Cerebellar cortex (tissue), 1 donor: ENCODE results near the gene TDO2.
A peak's percentile ranks its signal among the peaks of the same experiment; 100 is the strongest.
"Not testable (repeated sequence)": the region's sequence is repeated elsewhere in the genome, so short reads cannot be mapped to it uniquely, and the experiment has no call there.

Experiments
- DNase-seq: peaks from one replicate; pipeline ENCODE4 v3.0.0-alpha.2; 2015; ENCODE audit warnings: low spot score

The TDO2 gene

GRCh38 chr4:155903453-155903852 is at the start of gene TDO2:
Gene TDO2 (plus strand): TSS chr4:155903696. CDS start chr4:155903759, 63 bp downstream.
- DNase-seq = no peak

GRCh38 chr4:155854582-155855226 is 48.8 kb upstream of the TDO2 start:
- no peak for DNase-seq

- no peak for DNase-seq
Observed at GRCh38 chr4:155855897-155856296, 47.6 kb upstream of the TDO2 start.

GRCh38 chr4:155866177-155866576 is 37.3 kb upstream of the TDO2 start, which contains the start of gene ASIC5:
Gene ASIC5 (minus strand): TSS chr4:155866277. CDS start chr4:155866226, 51 bp downstream.
- DNase-seq = no peak

GRCh38 chr4:155875878-155876277 is 27.6 kb upstream of the TDO2 start:
- no peak for DNase-seq

GRCh38 chr4:155877971-155878370 is 25.5 kb upstream of the TDO2 start:
- no peak for DNase-seq

- DNase-seq = no peak
Observed at GRCh38 chr4:155878611-155879010, 24.9 kb upstream of the TDO2 start.

GRCh38 chr4:155879767-155880166 is 23.7 kb upstream of the TDO2 start:
- no peak for DNase-seq

GRCh38 chr4:155881555-155881954 is 21.9 kb upstream of the TDO2 start:
- DNase-seq = no peak

- no peak for DNase-seq
Observed at GRCh38 chr4:155883895-155884294, 19.6 kb upstream of the TDO2 start.

- no peak for DNase-seq
Observed at GRCh38 chr4:155885666-155886065, 17.8 kb upstream of the TDO2 start.

- DNase-seq = no peak
Observed at GRCh38 chr4:155887045-155887444, 16.5 kb upstream of the TDO2 start.

GRCh38 chr4:155887847-155888570 is 15.5 kb upstream of the TDO2 start:
- no peak for DNase-seq

- no peak for DNase-seq
Observed at GRCh38 chr4:155889031-155889793, 14.3 kb upstream of the TDO2 start.

- DNase-seq = no peak
Observed at GRCh38 chr4:155889946-155890345, 13.6 kb upstream of the TDO2 start.

GRCh38 chr4:155891058-155891457 is 12.4 kb upstream of the TDO2 start:
- DNase-seq = peak; percentile 14

- not testable (repeated sequence) for DNase-seq
Observed at GRCh38 chr4:155898371-155898770, 5.1 kb upstream of the TDO2 start.

- DNase-seq = no peak
Observed at GRCh38 chr4:155899891-155900290, 3.6 kb upstream of the TDO2 start.

GRCh38 chr4:155900381-155900780 is 3.1 kb upstream of the TDO2 start:
- DNase-seq = no peak

- no peak for DNase-seq
Observed at GRCh38 chr4:155901013-155901412, 2.5 kb upstream of the TDO2 start.

GRCh38 chr4:155904331-155904730 is 835 bp downstream of the TDO2 start:
- DNase-seq = no peak

GRCh38 chr4:155906554-155907247 is 3.2 kb downstream of the TDO2 start:
- no peak for DNase-seq
